ENCODE results near the gene PRDM1. TPM values are rescaled to one million over a fixed set of nuclear protein-coding genes. Genes with fewer than 3 reads are reported as not detected.

Gene PRDM1
- total and polyA plus RNA-seq, 2 donors (not counting 1 experiment from before 2014, with no cell fraction given): 6.9 to 9.6 TPM

- H3K4me1 ChIP-seq (ENCODE audit: control insufficient read depth in 2 of 2, insufficient read depth in 2 of 2, low read length in 2 of 2): peaks cover 39 to 47% of the 10 kb centered on the region in 2 donors
- no peak overlapping the region for H3K27ac Mint-ChIP-seq
- peaks cover 49% of the 10 kb centered on the region for H3K4me1 Mint-ChIP-seq
Observed at GRCh38 chr6:106086814-106087175, 659 bp downstream of the PRDM1 start.

More at GRCh38 chr6:106086814-106087175, 659 bp downstream of the PRDM1 start:
- ATAC-seq (ENCODE audit: low read depth): no peak
- CTCF ChIA-PET: interaction anchor here (0.9 to 2.7 kb wide), 11 partner anchors 10 to 357 kb away, joined by 3 to 29 read pairs (median 5); no protein-coding TSS in a partner anchor
- POLR2A ChIA-PET: interaction anchor here (0.7 to 1.8 kb wide), 4 partner anchors 9 to 120 kb away, joined by 3 to 15 read pairs (median 5); no protein-coding TSS in a partner anchor
- peaks cover 0 to 8% (median 2%) of the 10 kb centered on the region in 4 experiments for H3K27me3 ChIP-seq (replicated peaks in 1 of 4; ENCODE audit: control extremely low read depth in 1 of 4, control insufficient read depth in 3 of 4, insufficient read depth in 4 of 4, low read length in 3 of 4)
- no peaks in the 10 kb centered on the region for H3K9me3 ChIP-seq (ENCODE audit: control extremely low read depth in 1 of 3, control insufficient read depth in 2 of 3, insufficient read depth in 1 of 3, low read length in 2 of 3)
- H3K27ac ChIP-seq (ENCODE audit: low read length in 2 of 2): no peak overlapping the region
- DNase-seq: no peak
- intact Hi-C loops (cut with micrococcal nuclease): loop anchor here (1.0 to 10.0 kb wide), 11 partner anchors 12 to 1371 kb away; partner anchors contain the start of genes BEND3, PDSS2 and PREP
- H2AFZ ChIP-seq (ENCODE audit: insufficient read depth, low read depth, low read length, poor library complexity, severe bottlenecking): no peak overlapping the region
- peak overlapping the region; percentile 60 for H3K9ac ChIP-seq (ENCODE audit: low read length)
- WGBS (ENCODE audit: insufficient coverage): no CpG with 5 or more reads among the region's 3 CpGs
- peak overlapping the region; percentile 27 to 76 (median 60) for H3K4me3 ChIP-seq (ENCODE audit: control extremely low read depth in 1 of 5, extremely low read depth in 1 of 5, insufficient read depth in 1 of 5, low read depth in 2 of 5, low read length in 4 of 5)
- Mint-ChIP-seq H3K9me3 (ENCODE audit: insufficient read depth) (no peaks in the 10 kb centered on the region), H3K27me3 (peaks cover 6% of the 10 kb centered on the region), H3K4me3 (peak overlapping the region; percentile 42)
- TF ChIP-seq EZH2 (IDR thresholded peaks at IDR 0.05; ENCODE audit: borderline replicate concordance, insufficient read depth, low read depth, low read length, poor library complexity, severe bottlenecking): no peak
- TF ChIP-seq, protein P1, sequence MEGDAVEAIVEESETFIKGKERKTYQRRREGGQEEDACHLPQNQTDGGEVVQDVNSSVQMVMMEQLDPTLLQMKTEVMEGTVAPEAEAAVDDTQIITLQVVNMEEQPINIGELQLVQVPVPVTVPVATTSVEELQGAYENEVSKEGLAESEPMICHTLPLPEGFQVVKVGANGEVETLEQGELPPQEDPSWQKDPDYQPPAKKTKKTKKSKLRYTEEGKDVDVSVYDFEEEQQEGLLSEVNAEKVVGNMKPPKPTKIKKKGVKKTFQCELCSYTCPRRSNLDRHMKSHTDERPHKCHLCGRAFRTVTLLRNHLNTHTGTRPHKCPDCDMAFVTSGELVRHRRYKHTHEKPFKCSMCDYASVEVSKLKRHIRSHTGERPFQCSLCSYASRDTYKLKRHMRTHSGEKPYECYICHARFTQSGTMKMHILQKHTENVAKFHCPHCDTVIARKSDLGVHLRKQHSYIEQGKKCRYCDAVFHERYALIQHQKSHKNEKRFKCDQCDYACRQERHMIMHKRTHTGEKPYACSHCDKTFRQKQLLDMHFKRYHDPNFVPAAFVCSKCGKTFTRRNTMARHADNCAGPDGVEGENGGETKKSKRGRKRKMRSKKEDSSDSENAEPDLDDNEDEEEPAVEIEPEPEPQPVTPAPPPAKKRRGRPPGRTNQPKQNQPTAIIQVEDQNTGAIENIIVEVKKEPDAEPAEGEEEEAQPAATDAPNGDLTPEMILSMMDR (IDR thresholded peaks at IDR 0.05): no peak
- H4K20me1 ChIP-seq (ENCODE audit: control insufficient read depth, insufficient read depth, low read length, poor library complexity, severe bottlenecking): no peaks in the 10 kb centered on the region
- H3K4me2 ChIP-seq (replicated peaks; ENCODE audit: low read depth, low read length, poor library complexity, severe bottlenecking): peak overlapping the region; percentile 91
- H3K79me2 ChIP-seq (ENCODE audit: control insufficient read depth, insufficient read depth, low read length): no peaks in the 10 kb centered on the region
- H3K36me3 ChIP-seq (replicated peaks in 1 of 2; ENCODE audit: control extremely low read depth in 1 of 2, control insufficient read depth in 1 of 2, extremely low read depth in 1 of 2, insufficient read depth in 2 of 2, low read length in 1 of 2): no peaks in the 10 kb centered on the region
